ENCODE measurements around the gene TTC34.

The TTC34 gene

DNA sequence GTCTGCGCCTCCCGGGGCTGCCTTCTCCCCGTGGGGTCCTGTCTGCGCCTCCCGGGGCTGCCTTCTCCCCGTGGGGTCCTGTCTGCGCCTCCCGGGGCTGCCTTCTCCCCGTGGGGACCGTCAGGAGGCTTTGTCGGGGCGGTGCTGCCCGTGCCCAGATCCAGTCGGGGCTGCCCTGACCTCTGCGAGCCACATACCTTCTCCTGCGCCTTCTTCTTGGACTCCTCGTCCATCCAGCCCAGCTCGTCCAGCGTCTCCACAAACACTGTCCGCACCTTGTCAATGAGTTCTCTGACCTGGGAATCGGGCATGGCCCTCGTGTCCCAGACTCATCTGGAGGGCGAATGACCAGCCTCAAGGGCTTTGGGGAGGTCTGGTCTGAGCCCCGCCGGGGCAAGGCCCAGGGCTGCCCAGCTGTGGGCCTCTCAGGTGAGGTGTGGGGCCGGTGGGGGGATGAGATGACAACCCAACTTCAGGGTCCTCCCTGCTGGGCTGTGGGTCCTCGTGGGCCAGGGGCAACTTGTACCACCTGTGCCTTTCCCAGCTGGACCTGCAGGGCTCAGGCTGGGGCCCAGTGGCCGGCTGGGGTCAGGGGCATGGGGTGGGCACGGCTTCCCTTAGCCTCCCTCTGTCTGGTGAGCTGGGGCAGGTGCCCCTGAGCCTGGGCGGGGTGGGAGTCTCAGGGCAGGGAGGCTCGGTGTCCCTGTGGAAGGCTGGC lies 205.5 kb downstream of the TTC34 start:
- Mint-ChIP-seq H3K36me3 (ENCODE audit: low read depth) (no peaks in the 10 kb centered on the region), H3K4me1 (ENCODE audit: low read depth) (peaks cover 3% of the 10 kb centered on the region), H3K27ac (no peak overlapping the region), H3K27me3 (ENCODE audit: low read depth) (peaks cover 9% of the 10 kb centered on the region), H3K4me3 (no peak overlapping the region), H3K9me3 (no peaks in the 10 kb centered on the region)

GRCh38 chr1:2595261-2595811 lies 206.2 kb downstream of the TTC34 start:
- peaks cover 3% of the 10 kb centered on the region for H3K4me1 Mint-ChIP-seq (ENCODE audit: low read depth)
- no peaks in the 10 kb centered on the region for H3K9me3 Mint-ChIP-seq
- no peaks in the 10 kb centered on the region for H3K36me3 Mint-ChIP-seq (ENCODE audit: low read depth)
- H3K27ac Mint-ChIP-seq, result no peak overlapping the region
- H3K27me3 Mint-ChIP-seq (ENCODE audit: low read depth), result peaks cover 9% of the 10 kb centered on the region
- H3K4me3 Mint-ChIP-seq, result no peak overlapping the region

DNA sequence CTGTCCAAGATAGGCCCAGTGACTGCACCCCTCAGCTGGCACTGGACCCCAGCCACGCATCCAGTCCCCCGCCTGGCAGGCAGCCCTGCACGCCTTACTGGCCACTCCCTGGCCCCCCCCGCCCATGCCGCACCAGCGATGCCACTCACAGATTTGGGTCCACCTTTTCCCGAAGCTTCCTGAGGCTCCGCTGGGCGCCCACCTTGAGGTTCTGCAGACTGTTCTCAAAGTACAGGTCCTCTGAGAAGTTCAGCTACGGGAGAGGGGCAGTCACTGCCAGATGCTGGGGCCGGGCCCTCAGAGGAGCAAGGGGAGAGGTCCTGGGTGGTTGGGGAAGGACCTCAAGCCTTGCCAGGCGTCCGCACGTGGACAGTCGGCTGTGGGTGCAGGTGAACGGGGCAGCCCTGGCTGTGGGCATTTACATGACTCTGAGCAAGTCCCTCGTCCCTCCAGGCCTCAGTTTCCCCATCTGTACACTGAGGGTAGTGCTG lies 206.8 kb downstream of the TTC34 start:
- peaks cover 9% of the 10 kb centered on the region for H3K27me3 Mint-ChIP-seq (ENCODE audit: low read depth)
- H3K36me3 Mint-ChIP-seq (ENCODE audit: low read depth), result no peaks in the 10 kb centered on the region

GRCh38 chr1:2594001-2594640 lies 207.4 kb downstream of the TTC34 start:
- Mint-ChIP-seq H3K9me3 (no peaks in the 10 kb centered on the region), H3K4me3 (no peak overlapping the region), H3K4me1 (ENCODE audit: low read depth) (peaks cover 3% of the 10 kb centered on the region), H3K36me3 (ENCODE audit: low read depth) (peaks cover 4% of the 10 kb centered on the region), H3K27ac (no peak overlapping the region), H3K27me3 (ENCODE audit: low read depth) (peaks cover 9% of the 10 kb centered on the region)

More for the DNA sequence above, 206.8 kb downstream of the TTC34 start:
- H3K4me3 Mint-ChIP-seq, result no peak overlapping the region
- H3K27ac Mint-ChIP-seq, result no peak overlapping the region
- H3K4me1 Mint-ChIP-seq (ENCODE audit: low read depth), result peaks cover 3% of the 10 kb centered on the region
- H3K9me3 Mint-ChIP-seq, result no peaks in the 10 kb centered on the region

DNA sequence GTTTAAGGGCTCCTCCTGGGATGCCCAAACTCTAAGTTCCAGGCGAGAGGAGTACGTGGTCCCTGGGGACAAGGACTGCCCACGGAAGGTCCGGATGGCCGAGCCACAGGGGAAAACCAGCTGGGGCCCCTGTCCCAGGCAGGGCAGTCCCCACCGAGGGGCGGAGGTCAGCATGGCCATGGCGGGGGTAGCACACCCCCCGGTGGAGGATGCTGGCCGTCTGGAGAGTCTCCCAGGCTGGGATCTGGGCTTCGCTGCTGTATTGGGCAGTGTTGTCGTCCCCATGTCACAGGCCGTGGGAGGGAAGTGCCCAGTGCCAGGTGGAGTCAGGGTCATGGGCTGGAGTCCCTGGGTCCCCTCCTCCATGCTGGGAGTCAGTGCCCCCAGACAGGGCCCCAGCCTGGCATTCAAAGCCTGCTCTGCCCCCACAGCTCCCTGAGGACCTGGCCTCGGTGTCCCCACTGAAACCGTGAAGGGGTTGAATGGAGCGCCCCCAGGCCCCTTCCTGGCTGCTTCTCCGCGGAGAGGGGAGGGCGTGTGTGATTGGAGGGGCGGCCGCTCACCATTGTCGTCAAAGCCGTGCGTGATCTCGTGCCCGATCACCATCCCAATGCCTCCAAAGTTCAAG lies 208.1 kb downstream of the TTC34 start:
- Mint-ChIP-seq H3K9me3 (no peaks in the 10 kb centered on the region), H3K27ac (no peak overlapping the region), H3K36me3 (ENCODE audit: low read depth) (peaks cover 4% of the 10 kb centered on the region), H3K27me3 (ENCODE audit: low read depth) (peaks cover 5% of the 10 kb centered on the region), H3K4me1 (ENCODE audit: low read depth) (peaks cover 3% of the 10 kb centered on the region), H3K4me3 (no peak overlapping the region)

DNA sequence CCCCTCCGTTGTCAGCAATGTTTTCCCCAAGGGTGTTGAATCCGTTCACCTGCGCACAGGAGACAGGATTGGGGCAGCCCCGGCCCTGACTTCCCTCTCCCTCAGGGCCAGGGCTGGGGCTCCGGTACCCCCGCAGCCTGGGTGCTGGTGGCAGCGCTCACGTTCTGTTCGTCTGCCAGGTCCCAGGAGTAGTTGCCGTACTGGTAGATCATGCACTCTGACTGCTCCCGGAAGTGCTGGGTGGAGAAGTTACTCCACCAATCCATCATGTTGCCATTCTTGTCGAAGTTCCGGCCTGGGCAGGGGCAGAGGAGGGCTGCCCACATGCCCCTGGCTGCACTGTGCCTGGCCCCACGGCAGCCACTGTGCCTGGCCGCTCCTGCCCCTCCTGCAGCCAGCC lies 208.8 kb downstream of the TTC34 start:
- Mint-ChIP-seq H3K27ac (no peak overlapping the region), H3K27me3 (ENCODE audit: low read depth) (no peaks in the 10 kb centered on the region), H3K4me1 (ENCODE audit: low read depth) (peaks cover 3% of the 10 kb centered on the region), H3K4me3 (peak overlapping the region; percentile 51), H3K36me3 (ENCODE audit: low read depth) (peaks cover 4% of the 10 kb centered on the region), H3K9me3 (no peaks in the 10 kb centered on the region)

- no peaks in the 10 kb centered on the region for H3K9me3 Mint-ChIP-seq
- H3K4me1 Mint-ChIP-seq (ENCODE audit: low read depth), result peaks cover 3% of the 10 kb centered on the region
- H3K27ac Mint-ChIP-seq, result no peak overlapping the region
- peaks cover 4% of the 10 kb centered on the region for H3K36me3 Mint-ChIP-seq (ENCODE audit: low read depth)
- H3K4me3 Mint-ChIP-seq, result no peak overlapping the region
- no peaks in the 10 kb centered on the region for H3K27me3 Mint-ChIP-seq (ENCODE audit: low read depth)
Observed at GRCh38 chr1:2591581-2592261, 209.8 kb downstream of the TTC34 start.

GRCh38 chr1:2591233-2591580 lies 210.3 kb downstream of the TTC34 start:
- no peak overlapping the region for H3K27ac Mint-ChIP-seq

GRCh38 chr1:2590233-2591141 lies 211.0 kb downstream of the TTC34 start:
- Mint-ChIP-seq H3K27me3 (ENCODE audit: low read depth) (no peaks in the 10 kb centered on the region), H3K4me3 (peak overlapping the region; percentile 25), H3K9me3 (no peaks in the 10 kb centered on the region), H3K27ac (no peak overlapping the region), H3K4me1 (ENCODE audit: low read depth) (peaks cover 3% of the 10 kb centered on the region), H3K36me3 (ENCODE audit: low read depth) (peaks cover 4% of the 10 kb centered on the region)

More at GRCh38 chr1:2591233-2591580, 210.3 kb downstream of the TTC34 start:
- H3K27me3 Mint-ChIP-seq (ENCODE audit: low read depth), result no peaks in the 10 kb centered on the region
- peaks cover 4% of the 10 kb centered on the region for H3K36me3 Mint-ChIP-seq (ENCODE audit: low read depth)
- H3K4me1 Mint-ChIP-seq (ENCODE audit: low read depth), result peaks cover 3% of the 10 kb centered on the region
- H3K9me3 Mint-ChIP-seq, result no peaks in the 10 kb centered on the region
- H3K4me3 Mint-ChIP-seq, result no peak overlapping the region

DNA sequence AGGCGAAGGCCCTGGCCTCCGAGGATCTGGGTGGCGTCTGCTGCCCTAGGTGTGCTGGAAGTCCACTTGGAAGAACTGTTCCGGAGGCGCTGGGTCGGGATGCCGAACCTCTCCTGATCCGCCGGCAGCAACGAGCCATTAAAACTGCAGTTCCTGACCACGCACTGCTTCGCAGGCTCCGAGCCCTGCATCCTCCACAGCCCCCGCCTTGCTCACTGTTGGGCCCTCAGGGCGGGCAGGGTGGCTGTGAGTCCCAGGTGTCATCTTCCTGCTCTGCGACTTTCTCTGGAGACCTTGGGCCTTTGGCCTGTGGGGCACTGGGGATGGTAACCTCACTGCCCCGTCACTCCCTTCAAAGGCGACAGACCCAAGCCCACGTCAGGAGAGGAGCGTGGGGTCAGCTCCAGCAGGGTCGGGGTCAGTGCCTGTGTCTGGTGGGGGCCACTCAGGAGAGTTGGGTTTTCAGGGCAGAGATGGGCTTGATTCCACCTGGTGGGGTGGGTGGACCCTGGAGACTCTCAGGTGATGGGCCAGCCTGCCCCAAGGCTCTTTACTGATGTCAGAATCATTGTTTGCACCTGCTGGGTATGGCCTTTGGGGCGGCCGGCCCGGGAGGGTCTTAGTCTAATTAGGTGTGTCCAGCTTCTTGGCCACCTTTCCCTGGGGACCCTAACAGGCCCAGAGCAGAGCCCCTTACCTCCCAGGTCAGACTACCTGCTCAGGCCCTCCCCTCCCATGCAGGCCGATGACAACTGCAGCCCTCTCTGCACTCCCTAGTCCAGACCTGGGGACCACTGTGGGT lies 211.9 kb downstream of the TTC34 start:
- Mint-ChIP-seq H3K36me3 (ENCODE audit: low read depth) (peaks cover 4% of the 10 kb centered on the region), H3K27me3 (ENCODE audit: low read depth) (no peaks in the 10 kb centered on the region), H3K27ac (no peak overlapping the region), H3K9me3 (no peaks in the 10 kb centered on the region), H3K4me3 (peak overlapping the region; percentile 25), H3K4me1 (ENCODE audit: low read depth) (peaks cover 9% of the 10 kb centered on the region)

DNA sequence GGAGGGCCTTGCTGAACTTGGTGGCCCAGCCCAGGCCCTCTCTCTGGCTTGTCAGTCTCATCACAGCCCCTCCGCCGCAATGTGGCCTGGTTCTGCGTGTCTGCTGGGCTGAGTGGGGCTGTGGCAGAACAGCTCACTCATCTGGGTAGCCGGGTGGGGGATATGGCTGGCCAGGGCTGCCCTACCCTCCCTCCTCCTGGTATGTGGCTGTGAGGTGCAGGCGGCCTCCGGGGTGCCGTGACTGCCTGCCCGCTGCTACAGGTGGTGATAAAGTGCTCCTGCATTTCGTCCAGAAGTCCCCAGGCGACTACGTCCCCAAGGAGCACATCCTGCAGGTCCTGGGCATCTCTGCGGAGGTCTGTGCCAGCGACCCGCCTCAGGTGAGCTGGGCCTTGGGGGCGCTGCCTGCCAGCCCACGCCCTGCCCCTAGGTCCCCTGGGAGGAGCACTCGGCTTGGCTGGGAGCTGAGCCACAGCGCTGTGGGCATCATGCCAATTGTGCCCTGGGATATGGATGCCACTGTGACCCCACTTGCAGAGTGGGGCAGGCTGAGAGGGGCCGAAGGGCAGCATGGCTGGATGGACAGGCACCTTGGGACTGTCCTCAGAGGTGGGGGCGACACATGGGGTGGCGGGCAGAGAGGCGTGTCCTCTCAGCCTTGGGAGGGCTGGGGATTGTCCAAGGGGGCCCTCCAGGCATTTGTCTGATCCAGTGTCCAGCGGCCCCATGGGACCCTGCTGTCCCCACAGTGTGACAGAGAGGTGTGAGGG lies 212.6 kb downstream of the TTC34 start:
- Mint-ChIP-seq H3K9me3 (no peaks in the 10 kb centered on the region), H3K4me1 (ENCODE audit: low read depth) (peaks cover 17% of the 10 kb centered on the region), H3K27me3 (ENCODE audit: low read depth) (no peaks in the 10 kb centered on the region), H3K27ac (no peak overlapping the region), H3K36me3 (ENCODE audit: low read depth) (peaks cover 4% of the 10 kb centered on the region), H3K4me3 (peak overlapping the region; percentile 4)

DNA sequence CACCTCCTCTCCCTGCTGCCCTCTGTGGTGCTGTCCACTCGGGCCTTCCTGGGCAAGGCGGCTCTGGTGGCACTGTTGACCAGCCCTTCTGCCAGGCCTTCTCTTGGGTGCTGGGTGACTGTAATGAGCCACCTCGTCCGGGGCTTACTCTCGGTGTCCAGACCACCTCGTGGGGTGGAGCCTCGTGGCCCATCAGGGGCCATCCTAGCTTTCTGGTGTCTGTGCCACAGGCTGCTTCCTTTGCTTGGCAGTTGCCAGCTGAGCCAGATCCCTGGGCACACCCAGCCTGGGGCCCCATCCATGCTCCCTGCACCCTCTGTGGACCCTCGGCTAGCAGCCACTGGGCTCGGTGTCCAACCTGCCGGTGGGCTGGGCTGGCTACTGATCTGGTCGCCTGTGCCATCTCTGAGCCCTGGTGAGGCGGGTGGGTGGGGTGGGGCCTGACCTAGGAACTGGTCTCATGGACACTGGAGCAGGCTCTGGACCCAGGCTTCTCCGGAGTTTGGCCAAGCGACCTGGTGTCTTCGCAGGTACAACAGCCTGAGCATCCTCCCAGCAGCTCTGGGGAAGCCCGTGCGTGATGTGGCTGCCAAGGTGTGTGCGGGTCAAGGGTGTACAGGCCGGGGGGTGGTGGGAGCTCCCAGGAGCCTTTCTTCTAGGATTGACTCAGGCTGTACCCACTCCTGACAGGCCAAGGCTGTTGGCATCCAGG lies 213.5 kb downstream of the TTC34 start:
- H3K4me1 Mint-ChIP-seq (ENCODE audit: low read depth), result peaks cover 24% of the 10 kb centered on the region
- peaks cover 4% of the 10 kb centered on the region for H3K36me3 Mint-ChIP-seq (ENCODE audit: low read depth)
- H3K9me3 Mint-ChIP-seq, result no peaks in the 10 kb centered on the region
- no peak overlapping the region for H3K27ac Mint-ChIP-seq
- H3K4me3 Mint-ChIP-seq, result peak overlapping the region; percentile 77
- H3K27me3 Mint-ChIP-seq (ENCODE audit: low read depth), result no peaks in the 10 kb centered on the region
